ENCODE measurements around the gene ERRFI1. TPM values are rescaled to one million over a fixed set of nuclear protein-coding genes. Genes with fewer than 3 reads are reported as not detected.
"Not testable (repeated sequence)": the region's sequence is repeated elsewhere in the genome, so short reads cannot be mapped to it uniquely, and the experiment has no call there.

Gene ERRFI1
- total RNA-seq, 4 donors from 2014 or later: 63.9 to 152 (median 95.9) TPM

DNA sequence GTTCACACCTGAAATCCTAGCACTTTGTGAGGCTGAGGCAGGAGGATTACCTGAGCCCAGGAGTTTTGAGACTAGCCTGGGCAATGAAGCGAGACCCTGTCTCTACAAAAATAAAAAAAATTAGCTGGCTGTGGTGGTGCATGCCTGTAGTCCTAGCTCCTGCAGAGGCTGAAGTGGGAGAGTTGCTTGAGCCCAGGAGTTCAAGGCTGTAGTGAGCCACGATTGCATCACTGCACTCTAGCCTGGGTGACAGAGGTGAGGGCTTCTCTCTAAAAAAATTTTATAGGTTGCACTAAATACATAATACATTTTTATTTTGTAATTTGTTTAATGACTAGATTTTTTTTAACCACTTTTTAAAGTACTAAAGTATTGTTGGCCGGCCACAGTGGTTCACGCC is 58.5 kb downstream of the ERRFI1 start:
- Histone ChIP-seq H3K36me3 (peaks cover 0 to 91% (median 9%) of the 10 kb centered on the region in 3 donors), H3K4me3 (no peak overlapping the region), H3K27me3 (no peaks in the 10 kb centered on the region), H3K4me1 (peaks cover 0 to 85% (median 25%) of the 10 kb centered on the region in 4 donors), H3K27ac (peak overlapping the region in 2 of 4 donors; percentile 53 to 95), H3K9me3 (no peaks in the 10 kb centered on the region)
- DNase-seq (ENCODE audit: low spot score in 2 of 2): no peak
- no peak for TF ChIP-seq POLR2A (IDR thresholded peaks at IDR 0.05)
- 82 to 86% methylated on average over 4 of the region's 4 CpGs for WGBS, 2 donors

GRCh38 chr1:7967196-7967595 is 58.9 kb downstream of the ERRFI1 start:
- Histone ChIP-seq H3K27ac (peak overlapping the region in 2 of 4 donors; percentile 53 to 95), H3K4me1 (peaks cover 0 to 90% (median 30%) of the 10 kb centered on the region in 4 donors), H3K27me3 (no peaks in the 10 kb centered on the region), H3K9me3 (no peaks in the 10 kb centered on the region), H3K4me3 (no peak overlapping the region), H3K36me3 (peaks cover 0 to 86% (median 9%) of the 10 kb centered on the region in 3 donors)
- 23 to 41% methylated on average over 1 of the region's 1 CpG for WGBS, 2 donors
- DNase-seq (ENCODE audit: low spot score in 2 of 2): no peak
- no peak for TF ChIP-seq POLR2A (IDR thresholded peaks at IDR 0.05)
- TF ChIP-seq CTCF (IDR thresholded peaks at IDR 0.05): no peak
- TF ChIP-seq EP300 (IDR thresholded peaks at IDR 0.05): no peak

GRCh38 chr1:7964476-7964875 is 61.6 kb downstream of the ERRFI1 start:
- H3K4me1 ChIP-seq: peaks cover 0 to 72% (median 23%) of the 10 kb centered on the region in 4 donors
- no peaks in the 10 kb centered on the region for H3K9me3 ChIP-seq
- no peak for DNase-seq (ENCODE audit: low spot score in 2 of 2)
- WGBS, 2 donors: 81 to 87% methylated on average over 3 of the region's 3 CpGs
- H3K27ac ChIP-seq: peak overlapping the region in 2 of 4 donors; percentile 32 to 95
- no peak overlapping the region for H3K4me3 ChIP-seq
- TF ChIP-seq EP300 (IDR thresholded peaks at IDR 0.05) (no peak), CTCF (IDR thresholded peaks at IDR 0.05) (no peak), POLR2A (IDR thresholded peaks at IDR 0.05) (no peak)
- H3K36me3 ChIP-seq: peaks cover 0 to 59% (median 0%) of the 10 kb centered on the region in 3 donors
- H3K27me3 ChIP-seq: no peaks in the 10 kb centered on the region

GRCh38 chr1:7963841-7964240 is 62.3 kb downstream of the ERRFI1 start:
- not testable (repeated sequence) for H3K9me3 ChIP-seq; DNase-seq (ENCODE audit: low spot score in 2 of 2); H3K27me3 ChIP-seq; H3K4me3 ChIP-seq
- Histone ChIP-seq H3K4me1 (peaks cover 0 to 69% (median 22%) of the 10 kb centered on the region in 4 donors), H3K36me3 (peaks cover 0 to 53% (median 0%) of the 10 kb centered on the region in 3 donors), H3K27ac (peak overlapping the region in 1 of 4 donors; percentile 95)
- WGBS, 2 donors: 83 to 90% methylated on average over 7 of the region's 7 CpGs

DNA sequence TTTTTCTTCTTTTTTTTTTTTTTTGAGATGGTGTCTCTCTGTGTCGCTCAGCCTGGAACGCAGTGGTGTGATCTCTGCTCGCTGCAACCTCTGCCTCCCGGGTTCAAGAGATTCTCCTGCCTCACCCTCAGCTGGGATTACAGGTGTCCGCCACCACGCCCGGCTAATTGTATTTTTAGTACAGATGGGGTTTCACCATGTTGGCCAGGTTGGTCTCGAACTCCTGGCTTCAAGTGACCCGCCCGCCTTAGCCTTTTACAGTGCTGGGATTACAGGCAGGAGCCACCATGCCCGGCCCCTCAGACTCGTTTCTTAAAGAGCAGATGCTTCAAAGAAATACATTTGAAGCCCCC is 62.8 kb downstream of the ERRFI1 start:
- WGBS, 2 donors: 95 to 96% methylated on average over 12 of the region's 12 CpGs
- H3K9me3 ChIP-seq; H3K27me3 ChIP-seq; DNase-seq (ENCODE audit: low spot score in 2 of 2); H3K4me3 ChIP-seq: not testable (repeated sequence)
- Histone ChIP-seq H3K4me1 (peaks cover 0 to 66% (median 22%) of the 10 kb centered on the region in 4 donors), H3K36me3 (peaks cover 0 to 49% (median 0%) of the 10 kb centered on the region in 3 donors), H3K27ac (peak overlapping the region in 1 of 4 donors; percentile 95)

DNA sequence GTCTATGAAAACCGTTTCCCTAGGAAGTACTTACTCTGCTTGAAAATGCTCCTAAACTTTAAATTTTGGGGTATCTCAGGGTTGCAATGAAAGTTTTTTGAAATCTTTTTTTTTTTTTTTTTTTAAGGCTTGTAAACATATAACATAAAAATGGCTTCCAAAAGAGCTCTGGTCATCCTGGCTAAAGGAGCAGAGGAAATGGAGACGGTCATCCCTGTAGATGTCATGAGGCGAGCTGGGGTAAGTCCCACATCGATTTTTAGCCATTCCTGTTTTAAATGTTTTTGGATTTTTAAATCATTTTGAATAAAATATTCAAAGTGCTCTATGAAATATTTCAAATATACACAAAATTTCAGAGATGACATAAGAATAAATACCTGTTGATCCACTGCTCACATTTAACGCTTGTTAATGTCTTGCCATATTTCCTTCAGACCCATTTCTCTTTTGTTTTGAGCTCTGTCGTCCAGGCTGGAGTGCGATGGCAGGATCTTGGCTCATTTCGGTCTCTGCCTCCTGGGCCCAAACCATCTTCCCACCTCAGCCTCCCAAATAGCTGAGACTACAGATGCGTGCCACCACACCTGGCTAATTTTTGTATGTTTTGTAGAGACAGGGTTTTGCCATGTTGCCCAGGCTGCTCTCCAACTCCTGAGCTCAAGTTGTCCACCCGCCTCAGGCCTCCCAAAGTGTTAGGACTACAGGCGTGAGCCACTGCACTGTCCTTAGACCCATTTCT is 63.3 kb downstream of the ERRFI1 start:
- Histone ChIP-seq H3K4me3 (peak overlapping the region in 3 of 4 donors; percentile 60 to 94 (median 90)), H3K27ac (peak overlapping the region in 3 of 4 donors; percentile 84 to 95 (median 95)), H3K9me3 (no peaks in the 10 kb centered on the region), H3K36me3 (peaks cover 0 to 48% (median 0%) of the 10 kb centered on the region in 3 donors), H3K4me1 (peaks cover 0 to 64% (median 22%) of the 10 kb centered on the region in 4 donors), H3K27me3 (no peaks in the 10 kb centered on the region)
- WGBS, 2 donors: 83 to 85% methylated on average over 11 of the region's 11 CpGs
- DNase-seq (ENCODE audit: low spot score in 2 of 2): no peak
- TF ChIP-seq EP300 (IDR thresholded peaks at IDR 0.05): no peak
- no peak for TF ChIP-seq POLR2A (IDR thresholded peaks at IDR 0.05)
- no peak for TF ChIP-seq CTCF (IDR thresholded peaks at IDR 0.05)

Measured in tibial nerve (tissue), 4 donors.